ENCODE measurements around the gene VAMP2. TPM values are rescaled to one million over a fixed set of nuclear protein-coding genes. Genes with fewer than 3 reads are reported as not detected.

VAMP2 gene
- total and polyA plus RNA-seq, 9 of the 15 experiments (the other 6 are each of a cell fraction or from before 2014, with no cell fraction given), result 2.3 to 31.8 (median 6.0) TPM

DNA sequence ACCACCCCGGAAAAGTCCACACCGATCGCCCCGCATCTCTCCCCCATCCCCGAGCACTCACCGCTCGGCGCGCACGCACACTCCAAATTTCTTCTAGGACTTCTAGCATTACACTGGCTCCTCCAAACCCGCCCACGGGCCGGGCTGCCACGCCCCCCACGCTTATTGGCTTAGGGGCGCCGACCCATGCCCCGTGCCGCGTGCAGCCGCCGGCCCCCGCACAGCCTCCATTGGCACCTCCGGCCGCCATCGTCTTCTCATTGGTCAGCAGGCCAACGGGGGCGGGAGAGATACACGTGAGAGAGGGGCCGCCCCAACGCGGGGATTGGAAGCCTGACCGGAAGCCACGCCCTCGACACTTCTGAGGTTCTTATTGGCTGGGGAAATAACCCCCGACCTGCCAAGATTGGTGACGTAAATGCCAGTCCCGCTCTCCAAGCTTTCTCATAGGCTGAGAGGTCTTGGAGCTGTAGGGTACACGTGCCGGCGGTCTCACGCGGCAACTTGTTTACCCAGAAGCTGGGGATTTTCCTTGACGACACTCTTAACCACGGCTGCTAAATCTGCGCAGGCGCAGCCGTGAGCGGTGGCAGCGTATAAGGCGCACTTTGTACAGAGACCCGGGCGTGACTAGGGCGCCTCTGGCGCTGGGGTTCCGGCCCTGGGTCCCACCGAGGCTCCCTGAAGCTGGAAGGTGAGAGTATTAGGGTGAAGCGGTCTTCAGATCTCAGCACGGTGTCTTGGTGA is 6.3 kb downstream of the VAMP2 start (continued):
- no peak for TF ChIP-seq FIP1L1 (IDR thresholded peaks at IDR 0.05; ENCODE audit: low read depth, low read length, poor library complexity, severe bottlenecking)
- TF ChIP-seq EZH2 (IDR thresholded peaks at IDR 0.05; ENCODE audit: borderline replicate concordance, low read depth, low read length), result no peak
- TF ChIP-seq U2AF2 (optimal IDR thresholded peaks at IDR 0.05; ENCODE audit: low read depth, low read length), result no peak
- TF ChIP-seq, protein P1, sequence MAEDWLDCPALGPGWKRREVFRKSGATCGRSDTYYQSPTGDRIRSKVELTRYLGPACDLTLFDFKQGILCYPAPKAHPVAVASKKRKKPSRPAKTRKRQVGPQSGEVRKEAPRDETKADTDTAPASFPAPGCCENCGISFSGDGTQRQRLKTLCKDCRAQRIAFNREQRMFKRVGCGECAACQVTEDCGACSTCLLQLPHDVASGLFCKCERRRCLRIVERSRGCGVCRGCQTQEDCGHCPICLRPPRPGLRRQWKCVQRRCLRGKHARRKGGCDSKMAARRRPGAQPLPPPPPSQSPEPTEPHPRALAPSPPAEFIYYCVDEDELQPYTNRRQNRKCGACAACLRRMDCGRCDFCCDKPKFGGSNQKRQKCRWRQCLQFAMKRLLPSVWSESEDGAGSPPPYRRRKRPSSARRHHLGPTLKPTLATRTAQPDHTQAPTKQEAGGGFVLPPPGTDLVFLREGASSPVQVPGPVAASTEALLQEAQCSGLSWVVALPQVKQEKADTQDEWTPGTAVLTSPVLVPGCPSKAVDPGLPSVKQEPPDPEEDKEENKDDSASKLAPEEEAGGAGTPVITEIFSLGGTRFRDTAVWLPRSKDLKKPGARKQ (CRISPR knock-in tag; IDR thresholded peaks at IDR 0.05), result no peak
- TF ChIP-seq BRD4 (IDR thresholded peaks at IDR 0.05), result no peak
- TF ChIP-seq ZNF124 (CRISPR knock-in tag; IDR thresholded peaks at IDR 0.05), result no peak
- no peak for TF ChIP-seq ZNF445 (CRISPR knock-in tag; IDR thresholded peaks at IDR 0.05; ENCODE audit: low read depth)
- TF ChIP-seq, protein P2, sequence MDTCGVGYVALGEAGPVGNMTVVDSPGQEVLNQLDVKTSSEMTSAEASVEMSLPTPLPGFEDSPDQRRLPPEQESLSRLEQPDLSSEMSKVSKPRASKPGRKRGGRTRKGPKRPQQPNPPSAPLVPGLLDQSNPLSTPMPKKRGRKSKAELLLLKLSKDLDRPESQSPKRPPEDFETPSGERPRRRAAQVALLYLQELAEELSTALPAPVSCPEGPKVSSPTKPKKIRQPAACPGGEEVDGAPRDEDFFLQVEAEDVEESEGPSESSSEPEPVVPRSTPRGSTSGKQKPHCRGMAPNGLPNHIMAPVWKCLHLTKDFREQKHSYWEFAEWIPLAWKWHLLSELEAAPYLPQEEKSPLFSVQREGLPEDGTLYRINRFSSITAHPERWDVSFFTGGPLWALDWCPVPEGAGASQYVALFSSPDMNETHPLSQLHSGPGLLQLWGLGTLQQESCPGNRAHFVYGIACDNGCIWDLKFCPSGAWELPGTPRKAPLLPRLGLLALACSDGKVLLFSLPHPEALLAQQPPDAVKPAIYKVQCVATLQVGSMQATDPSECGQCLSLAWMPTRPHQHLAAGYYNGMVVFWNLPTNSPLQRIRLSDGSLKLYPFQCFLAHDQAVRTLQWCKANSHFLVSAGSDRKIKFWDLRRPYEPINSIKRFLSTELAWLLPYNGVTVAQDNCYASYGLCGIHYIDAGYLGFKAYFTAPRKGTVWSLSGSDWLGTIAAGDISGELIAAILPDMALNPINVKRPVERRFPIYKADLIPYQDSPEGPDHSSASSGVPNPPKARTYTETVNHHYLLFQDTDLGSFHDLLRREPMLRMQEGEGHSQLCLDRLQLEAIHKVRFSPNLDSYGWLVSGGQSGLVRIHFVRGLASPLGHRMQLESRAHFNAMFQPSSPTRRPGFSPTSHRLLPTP (IDR thresholded peaks at IDR 0.05; ENCODE audit: borderline replicate concordance, extremely low read depth, insufficient read length), result no peak
- TF ChIP-seq LCOR (CRISPR knock-in tag; IDR thresholded peaks at IDR 0.05), result no peak; the same call in 1 of the 2 replicates
- TF ChIP-seq, protein P3, sequence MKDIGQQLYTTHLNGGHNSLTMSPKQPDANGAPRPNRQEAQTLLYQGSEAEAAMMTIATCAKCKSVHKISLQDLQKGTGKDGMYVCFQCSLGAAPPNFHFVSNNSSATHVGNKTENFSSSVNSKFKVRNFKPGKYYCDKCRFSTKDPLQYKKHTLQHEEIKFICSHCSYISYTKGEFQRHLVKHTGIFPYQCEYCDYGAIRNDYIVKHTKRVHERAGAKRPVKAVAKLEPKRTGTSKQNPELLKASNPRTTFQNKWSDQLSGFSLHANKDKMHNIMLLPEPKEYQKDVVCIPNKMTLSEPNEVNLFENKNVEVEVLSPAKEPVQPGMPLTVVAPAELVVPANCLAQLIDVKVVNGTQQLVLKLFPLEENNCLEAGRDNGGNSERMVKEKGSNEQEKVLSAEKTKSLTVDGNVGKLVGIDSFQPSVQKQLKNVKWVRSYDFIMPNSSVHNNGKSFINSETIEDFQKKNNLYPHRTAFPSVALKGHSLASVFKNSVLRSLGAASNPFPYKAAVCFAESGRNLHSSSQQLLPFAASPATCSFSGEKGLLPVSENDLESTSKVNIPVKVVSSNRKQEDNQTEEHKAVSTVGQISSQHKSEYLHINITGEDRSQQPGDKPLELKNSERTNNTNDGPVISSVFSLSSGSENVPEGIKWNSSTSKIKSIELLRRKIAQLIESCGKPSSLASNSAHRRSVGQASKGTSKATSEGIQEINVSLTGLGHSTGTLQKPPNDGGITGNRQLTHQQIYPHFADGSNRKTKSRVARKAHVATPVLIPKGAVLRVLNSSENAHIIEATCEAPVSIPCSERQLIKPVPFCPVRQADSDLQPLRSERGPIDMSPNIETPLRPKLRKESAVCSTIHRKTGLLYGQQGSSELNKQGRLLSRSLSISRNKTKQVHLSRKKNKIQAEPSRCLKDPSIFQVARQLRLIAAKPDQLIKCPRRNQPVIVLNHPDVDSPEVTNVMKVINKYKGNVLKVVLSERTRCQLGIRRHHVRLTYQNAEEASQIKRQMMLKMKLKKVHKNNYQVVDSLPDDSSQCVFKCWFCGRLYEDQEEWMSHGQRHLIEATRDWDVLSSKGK (CRISPR knock-in tag; IDR thresholded peaks at IDR 0.05), result no peak
- no peak for TF ChIP-seq SNIP1 (IDR thresholded peaks at IDR 0.05; ENCODE audit: low read depth)
- no peak for TF ChIP-seq ZNF507 (tag; conservative IDR thresholded peaks at IDR 0.05)
- peak; percentile 96 for TF ChIP-seq NFYB (IDR thresholded peaks at IDR 0.05; ENCODE audit: extremely low read depth, insufficient read length)
- no peak for TF ChIP-seq ZNF174 (CRISPR knock-in tag; IDR thresholded peaks at IDR 0.05)
- TF ChIP-seq ZNF436 (CRISPR knock-in tag; IDR thresholded peaks at IDR 0.05), result no peak
- TF ChIP-seq ZNF134 (CRISPR knock-in tag; conservative IDR thresholded peaks at IDR 0.05), result no peak
- no peak for TF ChIP-seq ZNF707 (CRISPR knock-in tag; conservative IDR thresholded peaks at IDR 0.05)
- TF ChIP-seq, protein P4, sequence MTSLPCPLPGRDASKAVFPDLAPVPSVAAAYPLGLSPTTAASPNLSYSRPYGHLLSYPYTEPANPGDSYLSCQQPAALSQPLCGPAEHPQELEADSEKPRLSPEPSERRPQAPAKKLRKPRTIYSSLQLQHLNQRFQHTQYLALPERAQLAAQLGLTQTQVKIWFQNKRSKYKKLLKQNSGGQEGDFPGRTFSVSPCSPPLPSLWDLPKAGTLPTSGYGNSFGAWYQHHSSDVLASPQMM (CRISPR knock-in tag; IDR thresholded peaks at IDR 0.05), result no peak
- no peak; the same call in 1 of the 2 replicates for TF ChIP-seq ZNF586 (CRISPR knock-in tag; conservative IDR thresholded peaks at IDR 0.05)
- TF ChIP-seq ESRRA (IDR thresholded peaks at IDR 0.05; ENCODE audit: borderline replicate concordance, low read depth), result no peak
- TF ChIP-seq HDGF (IDR thresholded peaks at IDR 0.05), result no peak
